ENCODE data around the gene SMIM17. TPM values are rescaled to one million over a fixed set of nuclear protein-coding genes. Genes with fewer than 3 reads are reported as not detected.

Gene SMIM17
- total RNA-seq, 1 experiment from 2014 or later: 0.28 TPM

GRCh38 chr19:56613639-56614038 lies 29.3 kb upstream of the SMIM17 start:
- Histone ChIP-seq H3K9me3 (ENCODE audit: control insufficient read depth, low read depth, low read length) (peaks cover 20% of the 10 kb centered on the region), H4K5ac (ENCODE audit: insufficient read length, low read depth, low read length) (no peak overlapping the region), H3K23me2 (ENCODE audit: insufficient read length, low read depth, low read length, poor library complexity, severe bottlenecking) (no peaks in the 10 kb centered on the region), H3T11ph (ENCODE audit: low read length) (no peak overlapping the region), H2BK5ac (ENCODE audit: insufficient read length, low read length) (no peak overlapping the region), H3K79me2 (ENCODE audit: insufficient read depth, low read length) (no peaks in the 10 kb centered on the region; the same call in 1 of the 2 replicates), H4K20me1 (ENCODE audit: control insufficient read depth, insufficient read depth, insufficient read length) (no peaks in the 10 kb centered on the region), H3K79me1 (ENCODE audit: insufficient read depth, low read depth, low read length, poor library complexity, severe bottlenecking) (no peaks in the 10 kb centered on the region), H2AFZ (ENCODE audit: low read length) (no peak overlapping the region), H4K8ac (replicated peaks; ENCODE audit: insufficient read length, low read depth, low read length) (no peak overlapping the region), H3K18ac (ENCODE audit: insufficient read length, low read depth, low read length) (no peak overlapping the region), H3K4me2 (ENCODE audit: insufficient read depth, insufficient read length, low read length) (no peak overlapping the region), H3K14ac (ENCODE audit: insufficient read depth, low read length) (no peak overlapping the region), H3K4ac (ENCODE audit: low read depth, low read length) (no peak overlapping the region), H2BK12ac (ENCODE audit: insufficient read length, low read depth, low read length) (no peak overlapping the region), H2BK15ac (ENCODE audit: low read depth, low read length) (no peak overlapping the region), H3K9ac (ENCODE audit: extremely low read depth, insufficient read length, low read length) (no peak overlapping the region), H2BK20ac (ENCODE audit: low read depth, low read length, poor library complexity, severe bottlenecking) (no peak overlapping the region), H4K91ac (ENCODE audit: insufficient read length, low read depth, low read length) (no peak overlapping the region), H3K23ac (ENCODE audit: insufficient read length, low read depth, low read length) (no peak overlapping the region), H3K4me1 (ENCODE audit: insufficient read depth, low read length) (no peaks in the 10 kb centered on the region), H3K56ac (ENCODE audit: insufficient read length, low read depth, low read length) (no peak overlapping the region), H3K27ac (ENCODE audit: insufficient read length, low read depth, low read length) (no peak overlapping the region), H2AK5ac (ENCODE audit: insufficient read length, low read length) (no peak overlapping the region), H2BK120ac (ENCODE audit: low read depth, low read length, poor library complexity, severe bottlenecking) (no peak overlapping the region), H3K27me3 (ENCODE audit: insufficient read depth, low read length) (no peaks in the 10 kb centered on the region)
- no peaks in the 10 kb centered on the region for H3K4me1 Mint-ChIP-seq
- no peak for DNase-seq
- WGBS (ENCODE audit: extremely low coverage, insufficient read length, low lambda C conversion rate): no CpG with 5 or more reads among the region's 5 CpGs
- H3K36me3 Mint-ChIP-seq (ENCODE audit: insufficient read depth in 1 of 3, low read depth in 3 of 3): peaks cover 77 to 91% (median 85%) of the 10 kb centered on the region in 3 experiments
- peaks cover 97 to 99% of the 10 kb centered on the region in 2 experiments for H3K9me3 Mint-ChIP-seq
- H3K27me3 Mint-ChIP-seq (ENCODE audit: low read depth): peaks cover 1% of the 10 kb centered on the region
- no peak overlapping the region for H3K4me3 Mint-ChIP-seq
- no peak for TF ChIP-seq CTCF (conservative IDR thresholded peaks at IDR 0.05)
- H3K27ac Mint-ChIP-seq: no peak overlapping the region
